Thoracic aorta (tissue), 2 donors: Measurements from ENCODE around the gene ADCY2. TPM values are rescaled to one million over a fixed set of nuclear protein-coding genes. Genes with fewer than 3 reads are reported as not detected.

Experiments used
- ATAC-seq: fragments of 150-250 bp; one replicate; pipeline ENCODE4 v1.8.0; 2017; ENCODE audit warnings: low read depth; ENCODE audit not compliant: insufficient number of reproducible peaks, low FRiP score
- DNase-seq: peaks from one replicate; pipeline ENCODE4 v3.0.0-alpha.2; 2020; ENCODE audit warnings: low spot score
- H3K27ac ChIP-seq, 2 donors: fragments of 200-600 bp; sonication (generic); 1 replicate in 1 of 2; 2 replicates in 1 of 2; pipeline ENCODE4 v1.5.1; 2016; ENCODE audit warnings: mild to moderate bottlenecking in 2 of 2, moderate library complexity in 2 of 2
- H3K27me3 ChIP-seq: fragments of 200-600 bp; sonication (generic); replicated peaks from 2 replicates; pipeline ENCODE4 v1.6.0; 2016; ENCODE audit warnings: mild to moderate bottlenecking; ENCODE audit not compliant: insufficient read depth
- H3K36me3 ChIP-seq: fragments of 200-600 bp; sonication (generic); one replicate; pipeline ENCODE4 v1.5.1; 2016
- H3K4me1 ChIP-seq, 2 donors: fragments of 200-600 bp; sonication (generic); 1 replicate in 1 of 2; 2 replicates in 1 of 2; pipeline versions ENCODE4 v1.5.1 to v1.6.0; 2016; ENCODE audit warnings: low read depth in 2 of 2, mild to moderate bottlenecking in 1 of 2; ENCODE audit not compliant: control insufficient read depth in 1 of 2
- H3K4me3 ChIP-seq: fragments of 200-600 bp; sonication (generic); 2 replicates; pipeline ENCODE4 v1.5.1; 2016; ENCODE audit warnings: mild to moderate bottlenecking
- H3K9me3 ChIP-seq: fragments of 200-600 bp; sonication (generic); 2 replicates; pipeline ENCODE4 v1.5.1; 2016
- CTCF ChIP-seq: fragments of 200-600 bp; sonication (generic); IDR thresholded peaks from one replicate; pipeline ENCODE4 v1.5.1; 2019; ENCODE audit warnings: antibody characterized with exemption
- total RNA-seq, 2 donors: library from RNA; depleted of rRNA; stranded (reverse); fragments of >200 nt; gene quantifications; one replicate each; pipeline versions ENCODE4 v1.1.0 to v1.2.3, GENCODE V29; 2016

The ADCY2 gene
- total RNA-seq, 2 donors from 2014 or later, result 5.0 to 14.8 TPM

- ATAC-seq, result no peak
These were observed 15.1 kb downstream of the ADCY2 start for GRCh38 chr5:7410936-7411511.

GRCh38 chr5:7412409-7412808 is 16.5 kb downstream of the ADCY2 start:
- H3K36me3 ChIP-seq, result no peaks in the 10 kb centered on the region
- H3K27ac ChIP-seq, result no peak overlapping the region
- ATAC-seq (no peak), DNase-seq (no peak)
- no peak overlapping the region for H3K4me3 ChIP-seq
- TF ChIP-seq CTCF, result no peak
- H3K9me3 ChIP-seq, result no peaks in the 10 kb centered on the region
- H3K27me3 ChIP-seq, result no peaks in the 10 kb centered on the region
- H3K4me1 ChIP-seq, result no peaks in the 10 kb centered on the region

More at GRCh38 chr5:7410936-7411511, 15.1 kb downstream of the ADCY2 start:
- no peak overlapping the region for H3K27ac ChIP-seq
- no peak for DNase-seq
- no peaks in the 10 kb centered on the region for H3K27me3 ChIP-seq
- no peaks in the 10 kb centered on the region for H3K9me3 ChIP-seq
- H3K4me1 ChIP-seq, result no peaks in the 10 kb centered on the region
- no peaks in the 10 kb centered on the region for H3K36me3 ChIP-seq
- no peak overlapping the region for H3K4me3 ChIP-seq
- TF ChIP-seq CTCF, result no peak

- ATAC-seq, result no peak
- no peak for TF ChIP-seq CTCF
- no peaks in the 10 kb centered on the region for H3K36me3 ChIP-seq
- H3K27ac ChIP-seq, result no peak overlapping the region
- no peak overlapping the region for H3K4me3 ChIP-seq
- no peaks in the 10 kb centered on the region for H3K9me3 ChIP-seq
- no peaks in the 10 kb centered on the region for H3K27me3 ChIP-seq
- no peaks in the 10 kb centered on the region for H3K4me1 ChIP-seq
- DNase-seq, result no peak
These were observed 19.2 kb downstream of the ADCY2 start for GRCh38 chr5:7415123-7415522.

- DNase-seq (no peak), ATAC-seq (no peak)
- H3K4me3 ChIP-seq, result no peak overlapping the region
- TF ChIP-seq CTCF, result no peak
- H3K27me3 ChIP-seq, result no peaks in the 10 kb centered on the region
- no peaks in the 10 kb centered on the region for H3K36me3 ChIP-seq
- no peak overlapping the region for H3K27ac ChIP-seq
- H3K4me1 ChIP-seq, result peaks cover 0 to 4% of the 10 kb centered on the region in 2 donors
- H3K9me3 ChIP-seq, result no peaks in the 10 kb centered on the region
These were observed 19.9 kb downstream of the ADCY2 start for GRCh38 chr5:7415587-7416535.

- no peak for ATAC-seq
- H3K4me1 ChIP-seq, result peaks cover 5 to 19% of the 10 kb centered on the region in 2 donors
- H3K36me3 ChIP-seq, result no peaks in the 10 kb centered on the region
- no peaks in the 10 kb centered on the region for H3K9me3 ChIP-seq
- no peak for TF ChIP-seq CTCF
- no peaks in the 10 kb centered on the region for H3K27me3 ChIP-seq
- H3K27ac ChIP-seq, result no peak overlapping the region
- DNase-seq, result no peak
- H3K4me3 ChIP-seq, result no peak overlapping the region
These were observed 22.3 kb downstream of the ADCY2 start for GRCh38 chr5:7418276-7418675.
